Body of pancreas (tissue), 4 donors: Measurements from ENCODE around the gene RSPO1.

Experiments
- CTCF ChIP-seq, 7 experiments: fragments of 450-650 bp in 4 of 7; fragments of 200-600 bp in 3 of 7; sonication (generic) in 3 of 7; IDR thresholded peaks; one replicate each; pipeline ENCODE4 v1.5.1; 2016 to 2019; ENCODE audit warnings: antibody characterized with exemption in 7 of 7
- POLR2A ChIP-seq, 3 donors: fragments of 450-650 bp; IDR thresholded peaks; one replicate each; pipeline ENCODE4 v1.6.1; 2016; ENCODE audit warnings: antibody characterized with exemption in 3 of 3, mild to moderate bottlenecking in 2 of 3

GRCh38 chr1:37596182-37596667 lies 38.5 kb downstream of the RSPO1 start:
- no peak for TF ChIP-seq CTCF (IDR thresholded peaks at IDR 0.05)
- no peak for TF ChIP-seq POLR2A (IDR thresholded peaks at IDR 0.05)
